HCT116 (cell line): ENCODE measurements around the gene TGM2. TPM values are rescaled to one million over a fixed set of nuclear protein-coding genes. Genes with fewer than 3 reads are reported as not detected.

Experiments used
- EGR1 ChIP-seq: IDR thresholded peaks from 2 replicates; pipeline ENCODE4 v1.6.1; 2012; ENCODE audit warnings: low read depth
- ELF1 ChIP-seq: IDR thresholded peaks from 2 replicates; pipeline ENCODE4 v1.6.1; 2012; ENCODE audit warnings: low read depth, borderline replicate concordance
- EZH2phosphoT487 ChIP-seq: fragments of 200-600 bp; IDR thresholded peaks from 2 replicates; pipeline ENCODE4 v1.6.1; 2018; ENCODE audit warnings: antibody characterized with exemption, borderline replicate concordance
- FOSL1 ChIP-seq: IDR thresholded peaks from 2 replicates; pipeline ENCODE4 v1.6.1; 2012; ENCODE audit warnings: low read depth
- MAX ChIP-seq: IDR thresholded peaks from 2 replicates; pipeline ENCODE4 v1.6.1; 2012
- POLR2A ChIP-seq: IDR thresholded peaks from 2 replicates; pipeline ENCODE4 v1.7.0; 2011; ENCODE audit warnings: borderline replicate concordance; ENCODE audit not compliant: insufficient read depth, insufficient read length; ENCODE audit errors: extremely low read depth
- RAD21 ChIP-seq: IDR thresholded peaks from 2 replicates; pipeline ENCODE4 v1.6.1; 2012; ENCODE audit warnings: low read depth, mild to moderate bottlenecking
- REST ChIP-seq: IDR thresholded peaks from 2 replicates; pipeline ENCODE4 v1.6.1; 2012; ENCODE audit warnings: low read depth
- TCF7L2 ChIP-seq: IDR thresholded peaks from 2 replicates; pipeline ENCODE4 v1.7.0; 2011; ENCODE audit warnings: borderline replicate concordance, inconsistent platforms; ENCODE audit not compliant: insufficient read depth, insufficient read length; ENCODE audit errors: extremely low read depth
- YY1 ChIP-seq: IDR thresholded peaks from 2 replicates; pipeline ENCODE4 v1.6.1; 2011; ENCODE audit warnings: low read length, low read depth, moderate library complexity, mild to moderate bottlenecking; ENCODE audit not compliant: insufficient replicate concordance; ENCODE audit errors: extremely low read depth
- ZFX ChIP-seq: fragments of 450-650 bp; IDR thresholded peaks from 2 replicates; pipeline ENCODE4 v1.6.1; 2017
- total RNA-seq: library from RNA; stranded (reverse); gene quantifications from one replicate; pipeline ENCODE4 v1.2.1, GENCODE V29; 2021; ENCODE audit not compliant: unreplicated experiment

Gene TGM2
- total RNA-seq, 1 experiment from 2014 or later, result 6.1 TPM

- TF ChIP-seq REST (no peak), EZH2phosphoT487 (no peak), ZFX (no peak), RAD21 (no peak), YY1 (no peak), EGR1 (no peak), FOSL1 (no peak), TCF7L2 (no peak), ELF1 (no peak), MAX (no peak), POLR2A (no peak)
Measured at GRCh38 chr20:38200646-38201045, 35.6 kb upstream of the TGM2 start (continued).
